ENCODE results near the gene GLA. TPM values are rescaled to one million over a fixed set of nuclear protein-coding genes. Genes with fewer than 3 reads are reported as not detected.

The GLA gene
- total RNA-seq, 1 experiment from 2014 or later, result 41.9 TPM

GRCh38 chrX:101410461-101410860 is 2.7 kb upstream of the GLA start:
- DNase-seq, result no peak
- Histone ChIP-seq H2BK5ac (ENCODE audit: insufficient read length, low read length) (no peak overlapping the region), H3K9me3 (ENCODE audit: control insufficient read depth, low read depth, low read length) (peaks cover 17% of the 10 kb centered on the region), H2BK20ac (ENCODE audit: low read depth, low read length, poor library complexity, severe bottlenecking) (no peak overlapping the region), H3K27ac (ENCODE audit: insufficient read length, low read depth, low read length) (no peak overlapping the region), H3K27me3 (ENCODE audit: insufficient read depth, low read length) (no peaks in the 10 kb centered on the region), H3K4me2 (ENCODE audit: insufficient read depth, insufficient read length, low read length) (no peak overlapping the region), H3K56ac (ENCODE audit: insufficient read length, low read depth, low read length) (no peak overlapping the region), H3K79me2 (ENCODE audit: insufficient read depth, low read length) (peaks cover 7% of the 10 kb centered on the region; the same call in 1 of the 2 replicates), H2AK5ac (ENCODE audit: insufficient read length, low read length) (no peak overlapping the region), H2AFZ (ENCODE audit: low read length) (no peak overlapping the region), H2BK15ac (ENCODE audit: low read depth, low read length) (no peak overlapping the region), H4K20me1 (ENCODE audit: control insufficient read depth, insufficient read depth, insufficient read length) (no peaks in the 10 kb centered on the region), H3K23ac (ENCODE audit: insufficient read length, low read depth, low read length) (no peak overlapping the region), H4K8ac (replicated peaks; ENCODE audit: insufficient read length, low read depth, low read length) (no peak overlapping the region), H3K4me1 (ENCODE audit: insufficient read depth, low read length) (no peaks in the 10 kb centered on the region), H4K5ac (ENCODE audit: insufficient read length, low read depth, low read length) (no peak overlapping the region), H3K9ac (ENCODE audit: extremely low read depth, insufficient read length, low read length) (no peak overlapping the region), H4K91ac (ENCODE audit: insufficient read length, low read depth, low read length) (no peak overlapping the region), H3K23me2 (ENCODE audit: insufficient read length, low read depth, low read length, poor library complexity, severe bottlenecking) (peaks cover 4% of the 10 kb centered on the region), H3T11ph (ENCODE audit: low read length) (no peak overlapping the region), H2BK120ac (ENCODE audit: low read depth, low read length, poor library complexity, severe bottlenecking) (no peak overlapping the region), H3K18ac (ENCODE audit: insufficient read length, low read depth, low read length) (no peak overlapping the region), H3K79me1 (ENCODE audit: insufficient read depth, low read depth, low read length, poor library complexity, severe bottlenecking) (no peaks in the 10 kb centered on the region), H2BK12ac (ENCODE audit: insufficient read length, low read depth, low read length) (no peak overlapping the region), H3K14ac (ENCODE audit: insufficient read depth, low read length) (no peak overlapping the region), H3K4ac (ENCODE audit: low read depth, low read length) (no peak overlapping the region)
- TF ChIP-seq CTCF (conservative IDR thresholded peaks at IDR 0.05), result no peak
- peaks cover 5 to 13% of the 10 kb centered on the region in 2 experiments; a peak in 3 of 4 replicates for H3K4me1 Mint-ChIP-seq
- H3K4me3 Mint-ChIP-seq, result peak overlapping the region; percentile 35 to 36; a peak in 4 of 5 replicates
- peak overlapping the region in 1 of 3 experiments; percentile 30; a peak in 3 of 7 replicates for H3K27ac Mint-ChIP-seq
- peaks cover 19 to 27% (median 21%) of the 10 kb centered on the region in 3 experiments for H3K36me3 Mint-ChIP-seq (ENCODE audit: insufficient read depth in 1 of 3, low read depth in 3 of 3)
- peaks cover 62 to 69% of the 10 kb centered on the region in 2 experiments for H3K9me3 Mint-ChIP-seq
- H3K27me3 Mint-ChIP-seq (ENCODE audit: low read depth), result peaks cover 1% of the 10 kb centered on the region; the same call in 1 of the 2 replicates
- no CpG with 5 or more reads among the region's 7 CpGs for WGBS (ENCODE audit: extremely low coverage, insufficient read length, low lambda C conversion rate)

Measured in H9 (cell line).